H1 (cell line): ENCODE data around the gene HEATR5A. TPM values are rescaled to one million over a fixed set of nuclear protein-coding genes. Genes with fewer than 3 reads are reported as not detected.

Source experiments
- CTCF ChIA-PET: fragments of 300-600 bp; sonication (Branson Sonifier 250); formaldehyde crosslinking; loops from one replicate; lab custom pipeline; 2021; ENCODE audit not compliant: partially characterized antibody; lab: Charles Lee
- POLR2A ChIA-PET: fragments of 300-600 bp; sonication (Branson Sonifier 250); formaldehyde crosslinking; loops from one replicate; lab custom pipeline; 2021; ENCODE audit warnings: inconsistent platforms; ENCODE audit not compliant: partially characterized antibody; lab: Charles Lee
- DNase-seq, 2 experiments: peaks; one replicate each; pipeline versions ENCODE4 v3.0.0 to v3.0.0-alpha.2; 2010 to 2022; ENCODE audit warnings: low spot score in 2 of 2, low read depth in 1 of 2, mixed read lengths in 1 of 2
- FAIRE-seq: peaks from 2 replicates; lab custom pipeline; 2011; peaks lifted over from hg19 to GRCh38; lab: Jason Lieb, UNC
- H2AFZ ChIP-seq: 2 replicates; pipeline ENCODE4 v1.8.1; 2012; ENCODE audit warnings: low read length, inconsistent platforms
- H2AK5ac ChIP-seq: 2 replicates; pipeline ENCODE4 v1.6.1; 2013; ENCODE audit warnings: low read depth, low read length
- H2BK120ac ChIP-seq: replicated peaks from 2 replicates; pipeline ENCODE3; 2013; ENCODE audit warnings: low read depth, low read length, inconsistent platforms
- H2BK12ac ChIP-seq: 2 replicates; pipeline ENCODE4 v1.6.1; 2013; ENCODE audit warnings: low read depth, low read length
- H2BK15ac ChIP-seq: 2 replicates; pipeline ENCODE4 v1.6.1; 2013; ENCODE audit warnings: low read length
- H2BK20ac ChIP-seq: 2 replicates; pipeline ENCODE4 v1.6.1; 2013; ENCODE audit warnings: low read length
- H2BK5ac ChIP-seq: 2 replicates; pipeline ENCODE4 v1.6.1; 2013; ENCODE audit warnings: low read depth, low read length
- H3K14ac ChIP-seq: 2 replicates; pipeline ENCODE4 v1.6.1; 2013; ENCODE audit warnings: inconsistent platforms; ENCODE audit not compliant: insufficient read length
- H3K18ac ChIP-seq: 2 replicates; pipeline ENCODE4 v1.6.1; 2013; ENCODE audit warnings: low read length; ENCODE audit errors: extremely low read depth
- H3K23ac ChIP-seq: 2 replicates; pipeline ENCODE4 v1.6.1; 2013; ENCODE audit warnings: inconsistent platforms; ENCODE audit not compliant: insufficient read length
- H3K23me2 ChIP-seq: 2 replicates; pipeline ENCODE4 v1.6.1; 2013; ENCODE audit warnings: low read depth, low read length
- H3K27ac ChIP-seq: 2 replicates; pipeline ENCODE4 v1.6.1; 2011; ENCODE audit warnings: low read depth, low read length, inconsistent platforms
- H3K27me3 ChIP-seq, 4 experiments: replicated peaks in 1 of 4; 1 replicate in 1 of 4; 2 replicates in 3 of 4; pipeline versions ENCODE4 v1.6.1 to v1.8.1; 2011 to 2013; ENCODE audit warnings: low read length in 3 of 4, mild to moderate bottlenecking in 3 of 4, inconsistent platforms in 2 of 4, mixed read lengths in 2 of 4, moderate library complexity in 1 of 4; ENCODE audit not compliant: control insufficient read depth in 3 of 4, insufficient read depth in 3 of 4; ENCODE audit errors: extremely low read depth in 1 of 4
- H3K36me3 ChIP-seq, 4 experiments: 2 replicates each; pipeline versions ENCODE4 v1.6.1 to v1.8.1; 2011 to 2013; ENCODE audit warnings: mild to moderate bottlenecking in 4 of 4, low read length in 3 of 4, moderate library complexity in 2 of 4, control low read depth in 1 of 4, inconsistent platforms in 1 of 4; ENCODE audit not compliant: insufficient read depth in 4 of 4, control insufficient read depth in 2 of 4
- H3K4ac ChIP-seq: replicated peaks from 2 replicates; pipeline ENCODE3; 2013; ENCODE audit warnings: low read length, low read depth, mixed read lengths, inconsistent platforms; ENCODE audit not compliant: insufficient read length
- H3K4me1 ChIP-seq, 4 experiments: replicated peaks in 1 of 4; 1 replicate in 1 of 4; 2 replicates in 3 of 4; pipeline versions ENCODE4 v1.6.1 to v1.8.1; 2011 to 2013; ENCODE audit warnings: low read length in 3 of 4, inconsistent platforms in 2 of 4, mixed read lengths in 1 of 4; ENCODE audit not compliant: insufficient read depth in 4 of 4, control insufficient read depth in 3 of 4
- H3K4me2 ChIP-seq, 2 experiments: 2 replicates each; pipeline versions ENCODE4 v1.6.1 to v1.8.1; 2011 to 2013; ENCODE audit warnings: low read depth in 2 of 2, low read length in 2 of 2, control low read depth in 1 of 2, inconsistent platforms in 1 of 2, mild to moderate bottlenecking in 1 of 2; ENCODE audit not compliant: insufficient read depth in 1 of 2
- H3K4me3 ChIP-seq, 4 experiments: fragments of 200-600, 300-600 bp in 1 of 4; sonication (generic), shearing (Covaris generic), sonication (Bioruptor Twin) in 1 of 4; 2 replicates each; pipeline versions ENCODE4 v1.5.1 to v1.8.1; 2011 to 2016; ENCODE audit warnings: low read length in 4 of 4, low read depth in 3 of 4, control low read depth in 2 of 4, inconsistent platforms in 2 of 4, mild to moderate bottlenecking in 2 of 4, mixed read lengths in 1 of 4, moderate library complexity in 1 of 4; ENCODE audit not compliant: insufficient read depth in 2 of 4; ENCODE audit errors: extremely low read depth in 1 of 4
- H3K56ac ChIP-seq: replicated peaks from 2 replicates; pipeline ENCODE3; 2013; ENCODE audit warnings: low read depth, mild to moderate bottlenecking, mixed read lengths, low read length, inconsistent platforms; ENCODE audit not compliant: insufficient read length
- H3K79me1 ChIP-seq: 2 replicates; pipeline ENCODE4 v1.6.1; 2013; ENCODE audit warnings: low read depth, low read length, control low read depth
- H3K79me2 ChIP-seq, 2 experiments: 2 replicates each; pipeline versions ENCODE4 v1.6.1 to v1.8.1; 2012 to 2013; ENCODE audit warnings: low read length in 2 of 2, mild to moderate bottlenecking in 2 of 2, inconsistent platforms in 1 of 2; ENCODE audit not compliant: insufficient read depth in 2 of 2, control insufficient read depth in 1 of 2
- H3K9ac ChIP-seq, 4 experiments: replicated peaks in 1 of 4; 1 replicate in 1 of 4; 2 replicates in 3 of 4; pipeline versions ENCODE4 v1.6.1 to v1.8.1; 2011 to 2013; ENCODE audit warnings: low read depth in 3 of 4, low read length in 3 of 4, control low read depth in 2 of 4, mild to moderate bottlenecking in 2 of 4, moderate library complexity in 2 of 4, inconsistent platforms in 1 of 4; ENCODE audit errors: extremely low read depth in 1 of 4
- H3K9me3 ChIP-seq, 2 experiments: 2 replicates each; pipeline versions ENCODE4 v1.6.1 to v1.8.1; 2012 to 2013; ENCODE audit warnings: mild to moderate bottlenecking in 2 of 2, moderate library complexity in 2 of 2, control low read depth in 1 of 2, inconsistent platforms in 1 of 2, low read depth in 1 of 2, low read length in 1 of 2, mixed read lengths in 1 of 2; ENCODE audit not compliant: insufficient read depth in 2 of 2
- H4K20me1 ChIP-seq, 2 experiments: replicated peaks in 1 of 2; 2 replicates each; pipeline versions ENCODE3 to v1.8.1; 2011 to 2013; ENCODE audit warnings: inconsistent platforms in 2 of 2, low read length in 2 of 2, mild to moderate bottlenecking in 1 of 2; ENCODE audit not compliant: insufficient read depth in 2 of 2, control insufficient read depth in 1 of 2
- H4K5ac ChIP-seq: 2 replicates; pipeline ENCODE4 v1.6.1; 2013; ENCODE audit warnings: low read length, low read depth, mixed read lengths, inconsistent platforms; ENCODE audit not compliant: insufficient read length
- H4K8ac ChIP-seq: 2 replicates; pipeline ENCODE4 v1.8.0; 2013; ENCODE audit warnings: mild to moderate bottlenecking, moderate library complexity, low read length, inconsistent platforms; ENCODE audit not compliant: insufficient read depth; ENCODE audit errors: extremely low read depth
- H4K91ac ChIP-seq: replicated peaks from 2 replicates; pipeline ENCODE3; 2013; ENCODE audit warnings: low read length, mixed read lengths, inconsistent platforms; ENCODE audit not compliant: insufficient read length
- WGBS, 2 experiments: shearing (Covaris generic) in 1 of 2; methylation state at CpG; one replicate each; pipeline versions ENCODE4 v1.1.6 to v1.1.7; 2013 to 2015; ENCODE audit warnings: low lambda C conversion rate in 2 of 2, mixed read lengths in 2 of 2, inconsistent platforms in 1 of 2, low coverage in 1 of 2, missing lambda C conversion rate in 1 of 2; ENCODE audit not compliant: insufficient replicate concordance in 2 of 2, insufficient coverage in 1 of 2, insufficient read length in 1 of 2; ENCODE audit errors: extremely low coverage in 1 of 2, missing lambda C conversion rate in 1 of 2; 5-methylcytosine and 5-hydroxymethylcytosine counted together
- polyA plus RNA-seq, 7 experiments: library from polyadenylated mRNA; depleted of rRNA in 3 of 7; stranded (reverse) in 5 of 7; unstranded in 2 of 7; fragments of >200 nt in 5 of 7; fragments of 200-250 nt in 2 of 7; gene quantifications; 1 replicate in 5 of 7; 2 replicates in 1 of 7; 4 replicates in 1 of 7; pipeline versions ENCODE4 v1.2.1 to v1.2.3, GENCODE V29; 2011 to 2013; ENCODE audit warnings: missing spikeins in 2 of 7, mixed read lengths in 2 of 7
- total RNA-seq: library from RNA; stranded (reverse); fragmentation: NEBNext Ultra II Directional; extraction: Animal tissue kit (Norgen Biotek cat#: 25700); gene quantifications from 2 replicates; pipeline ENCODE4 v1.2.1, GENCODE V29; 2021

Gene HEATR5A
- total and polyA plus RNA-seq, 2 of the 8 experiments (the other 6 are each of a cell fraction or from before 2014, with no cell fraction given): 9.0 to 36.2 TPM

DNA sequence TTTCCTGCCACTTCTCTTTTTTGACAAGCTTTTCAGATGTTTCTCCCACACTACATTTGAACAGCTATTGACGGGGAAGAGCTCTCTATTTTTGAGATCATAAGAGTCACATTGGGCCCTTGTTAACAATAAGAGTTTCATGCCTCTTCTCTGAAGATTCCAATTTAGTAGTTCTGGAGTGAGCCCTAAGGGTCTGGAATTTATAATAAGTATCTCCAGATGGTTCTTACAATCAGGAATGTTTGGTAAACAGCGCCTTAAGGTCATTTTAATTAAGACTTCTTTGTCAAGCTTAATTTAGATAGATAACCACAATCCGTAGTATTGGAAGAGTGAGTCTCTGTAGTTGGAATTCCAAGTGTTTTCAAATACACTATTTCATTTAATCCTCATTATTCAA, 152.1 kb downstream of the HEATR5A start:
- FAIRE-seq (no peak), DNase-seq (no peak)
- Histone ChIP-seq H3K56ac (no peak overlapping the region), H3K9me3 (no peaks in the 10 kb centered on the region; a peak in 1 of 4 replicates), H3K4me2 (no peak overlapping the region), H3K27me3 (no peaks in the 10 kb centered on the region), H2AFZ (no peak overlapping the region), H4K91ac (no peak overlapping the region), H4K5ac (no peak overlapping the region), H3K23ac (no peak overlapping the region), H2BK15ac (no peak overlapping the region), H3K18ac (no peak overlapping the region), H3K27ac (no peak overlapping the region), H3K79me1 (no peaks in the 10 kb centered on the region), H3K9ac (no peak overlapping the region), H3K4me1 (peaks cover 0 to 4% (median 0%) of the 10 kb centered on the region in 4 experiments; a peak in 1 of 7 replicates), H3K4ac (no peak overlapping the region), H3K4me3 (no peak overlapping the region), H2AK5ac (no peak overlapping the region), H2BK20ac (no peak overlapping the region), H2BK120ac (no peak overlapping the region), H3K79me2 (no peaks in the 10 kb centered on the region), H4K20me1 (no peaks in the 10 kb centered on the region), H2BK12ac (no peak overlapping the region), H2BK5ac (no peak overlapping the region), H3K14ac (no peak overlapping the region), H4K8ac (no peak overlapping the region), H3K23me2 (no peaks in the 10 kb centered on the region), H3K36me3 (no peaks in the 10 kb centered on the region)
- WGBS, 2 experiments: 90% methylated on average over 3 of the region's 3 CpGs; no CpG with 5 or more reads in 1 of the 2 experiments
- POLR2A ChIA-PET: no interaction called here
- CTCF ChIA-PET: interaction anchor here (1.6 kb wide), 1 partner anchor 19 kb away, joined by 5 read pairs; no protein-coding TSS in a partner anchor
